Left ventricle myocardium inferior (tissue), 1 donor: ENCODE data around the gene CSMD2. TPM values are rescaled to one million over a fixed set of nuclear protein-coding genes. Genes with fewer than 3 reads are reported as not detected.

Experiments
- DNase-seq: peaks from one replicate; pipeline ENCODE4 v3.0.0-alpha.2; 2020
- H3K27ac ChIP-seq: fragments of 200-600 bp; replicated peaks from 2 replicates; pipeline ENCODE4 v1.8.0; 2021
- H3K27me3 ChIP-seq: fragments of 200-600 bp; 2 replicates; pipeline ENCODE4 v1.8.0; 2021; ENCODE audit warnings: low read depth
- H3K36me3 ChIP-seq: fragments of 200-600 bp; 2 replicates; pipeline ENCODE4 v1.8.0; 2021
- H3K4me1 ChIP-seq: fragments of 200-600 bp; 2 replicates; pipeline ENCODE4 v1.8.0; 2021
- H3K4me3 ChIP-seq: fragments of 200-600 bp; 2 replicates; pipeline ENCODE4 v1.8.0; 2021; ENCODE audit warnings: mild to moderate bottlenecking, moderate library complexity
- H3K9me3 ChIP-seq: fragments of 200-600 bp; replicated peaks from 2 replicates; pipeline ENCODE4 v1.8.0; 2021
- intact Hi-C: fragments of 100-400 bp; cut with micrococcal nuclease; formaldehyde crosslinking; loops from one replicate; pipeline ENCODE4 v1.11.0; 2022
- total RNA-seq: library from RNA; stranded (reverse); fragmentation: NEBNext Ultra II Directional; extraction: Animal tissue kit (Norgen Biotek cat#: 25700); gene quantifications from one replicate; pipeline ENCODE4 v1.2.1, GENCODE V29; 2021
- TF ChIP-seq, protein P1 (sequence below): fragments of 200-600 bp; IDR thresholded peaks from 2 replicates; pipeline ENCODE4 v1.8.0; 2021; ENCODE audit warnings: antibody characterized with exemption, mild to moderate bottlenecking, borderline replicate concordance
- donor health status: DM: no; HTN: yes; CAD: no; lungs with severe emphysema.

The CSMD2 gene
- total RNA-seq, 1 donor from 2014 or later, result 0.14 TPM

DNA sequence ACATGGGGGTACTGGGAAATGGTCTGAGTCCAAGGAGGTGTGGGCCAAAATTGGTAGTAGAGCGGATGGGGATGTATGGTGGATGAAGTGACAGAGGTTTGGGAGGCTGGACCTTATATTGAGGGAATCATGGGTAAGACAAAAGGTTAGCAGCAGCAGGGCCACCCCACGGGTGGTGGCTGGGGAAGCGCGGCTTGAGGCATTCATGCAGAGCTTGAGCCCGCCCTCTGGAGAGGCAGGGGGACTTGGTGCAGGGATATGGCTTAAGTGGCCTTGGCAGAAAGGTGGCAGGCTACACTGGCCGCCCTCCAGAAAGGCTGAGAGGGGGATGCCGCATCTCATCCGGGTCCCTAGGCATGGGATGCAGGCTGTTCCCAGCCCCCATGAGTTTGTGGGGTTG lies 269.6 kb downstream of the CSMD2 start:
- Histone ChIP-seq H3K36me3 (no peaks in the 10 kb centered on the region), H3K4me3 (no peak overlapping the region), H3K4me1 (peaks cover 8% of the 10 kb centered on the region), H3K27me3 (peaks cover 15% of the 10 kb centered on the region), H3K9me3 (no peaks in the 10 kb centered on the region), H3K27ac (no peak overlapping the region)
- intact Hi-C loops, result no loop called here
- TF ChIP-seq, protein P1, sequence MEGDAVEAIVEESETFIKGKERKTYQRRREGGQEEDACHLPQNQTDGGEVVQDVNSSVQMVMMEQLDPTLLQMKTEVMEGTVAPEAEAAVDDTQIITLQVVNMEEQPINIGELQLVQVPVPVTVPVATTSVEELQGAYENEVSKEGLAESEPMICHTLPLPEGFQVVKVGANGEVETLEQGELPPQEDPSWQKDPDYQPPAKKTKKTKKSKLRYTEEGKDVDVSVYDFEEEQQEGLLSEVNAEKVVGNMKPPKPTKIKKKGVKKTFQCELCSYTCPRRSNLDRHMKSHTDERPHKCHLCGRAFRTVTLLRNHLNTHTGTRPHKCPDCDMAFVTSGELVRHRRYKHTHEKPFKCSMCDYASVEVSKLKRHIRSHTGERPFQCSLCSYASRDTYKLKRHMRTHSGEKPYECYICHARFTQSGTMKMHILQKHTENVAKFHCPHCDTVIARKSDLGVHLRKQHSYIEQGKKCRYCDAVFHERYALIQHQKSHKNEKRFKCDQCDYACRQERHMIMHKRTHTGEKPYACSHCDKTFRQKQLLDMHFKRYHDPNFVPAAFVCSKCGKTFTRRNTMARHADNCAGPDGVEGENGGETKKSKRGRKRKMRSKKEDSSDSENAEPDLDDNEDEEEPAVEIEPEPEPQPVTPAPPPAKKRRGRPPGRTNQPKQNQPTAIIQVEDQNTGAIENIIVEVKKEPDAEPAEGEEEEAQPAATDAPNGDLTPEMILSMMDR, result no peak
- DNase-seq, result no peak

DNA sequence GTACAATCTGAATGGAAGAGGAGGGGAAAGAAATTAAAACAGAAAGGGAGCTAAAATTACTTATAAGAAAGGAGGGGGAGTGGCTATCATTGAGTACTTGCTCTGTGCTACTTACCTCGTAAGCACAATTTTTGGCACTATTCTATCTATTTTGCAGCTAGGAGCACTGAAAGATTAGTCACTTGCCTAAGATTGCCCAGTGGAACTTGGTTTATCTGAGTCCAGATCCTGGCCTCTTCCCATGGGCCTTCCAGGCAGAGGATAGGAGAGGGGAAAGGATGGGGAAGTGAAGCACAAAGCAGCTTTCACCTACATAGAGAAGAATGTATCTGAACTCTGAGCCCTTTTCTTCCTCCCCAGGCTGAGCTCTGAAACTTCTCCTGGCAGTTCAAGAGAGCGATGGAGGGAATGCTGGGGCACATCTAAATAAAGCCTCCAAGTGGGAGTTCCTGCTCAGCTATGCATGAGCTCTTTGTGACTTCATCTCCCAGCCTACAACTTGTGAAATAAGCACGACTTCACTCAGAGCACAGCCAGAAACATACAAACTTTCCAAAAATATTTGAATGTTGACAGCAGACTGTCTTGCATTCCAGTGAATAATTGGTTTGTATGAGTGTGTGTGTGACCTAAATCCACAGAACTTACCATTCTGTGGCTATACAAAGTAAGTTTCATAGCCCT lies 271.7 kb downstream of the CSMD2 start:
- no peaks in the 10 kb centered on the region for H3K9me3 ChIP-seq
- H3K4me1 ChIP-seq, result no peaks in the 10 kb centered on the region
- intact Hi-C loops, result no loop called here
- peaks cover 15% of the 10 kb centered on the region for H3K27me3 ChIP-seq
- no peak for DNase-seq
- TF ChIP-seq, protein P1, result no peak
- H3K4me3 ChIP-seq, result no peak overlapping the region
- no peaks in the 10 kb centered on the region for H3K36me3 ChIP-seq
- H3K27ac ChIP-seq, result peak overlapping the region; percentile 34

DNA sequence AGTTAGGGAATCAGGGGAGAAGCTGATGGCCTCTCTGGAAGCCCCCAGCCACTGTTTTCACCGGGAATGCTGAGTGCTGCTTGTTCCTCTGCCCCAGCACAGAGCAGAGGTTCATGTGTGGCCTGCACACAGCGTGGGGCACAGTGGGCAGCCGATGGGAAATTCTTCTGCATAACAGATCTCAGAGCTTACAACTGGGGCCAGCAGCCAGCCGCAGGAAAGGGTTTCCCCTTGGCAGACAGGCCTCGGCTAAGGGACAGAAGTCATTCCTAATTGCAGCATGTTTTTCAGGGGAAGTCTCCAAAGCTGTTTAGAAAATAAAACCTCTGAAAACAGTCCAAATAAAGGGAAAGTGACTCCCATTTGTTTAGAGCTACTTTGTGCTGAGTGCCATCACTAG lies 278.5 kb downstream of the CSMD2 start:
- TF ChIP-seq, protein P1, result no peak
- no peaks in the 10 kb centered on the region for H3K9me3 ChIP-seq
- H3K27ac ChIP-seq, result no peak overlapping the region
- H3K27me3 ChIP-seq, result peaks cover 28% of the 10 kb centered on the region
- no peak for DNase-seq
- intact Hi-C loops, result no loop called here
- no peak overlapping the region for H3K4me3 ChIP-seq
- no peaks in the 10 kb centered on the region for H3K36me3 ChIP-seq
- no peaks in the 10 kb centered on the region for H3K4me1 ChIP-seq

DNA sequence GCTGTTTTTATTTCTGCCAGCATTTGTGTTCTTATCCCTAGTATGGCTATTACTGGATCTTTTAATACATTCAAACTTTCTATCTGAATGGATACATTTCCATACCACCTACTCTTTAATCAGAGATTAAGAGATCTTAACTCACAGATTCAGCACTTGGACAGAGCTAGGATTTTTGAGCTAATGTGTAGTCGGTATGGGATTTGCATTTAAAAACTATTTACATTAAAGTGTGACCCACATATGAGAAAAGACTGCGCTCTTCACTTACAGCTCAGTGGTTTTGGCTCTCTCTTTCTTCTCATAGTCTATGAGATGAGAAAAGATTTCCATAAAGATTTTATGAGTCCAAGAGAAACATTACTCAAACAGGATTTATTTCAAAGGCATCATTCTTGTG lies 284.7 kb downstream of the CSMD2 start:
- DNase-seq, result no peak
- TF ChIP-seq, protein P1, result no peak
- H3K27ac ChIP-seq, result no peak overlapping the region
- no peak overlapping the region for H3K4me3 ChIP-seq
- intact Hi-C loops, result no loop called here
- H3K27me3 ChIP-seq, result peaks cover 62% of the 10 kb centered on the region
- no peaks in the 10 kb centered on the region for H3K36me3 ChIP-seq
- no peaks in the 10 kb centered on the region for H3K4me1 ChIP-seq
- H3K9me3 ChIP-seq, result no peaks in the 10 kb centered on the region

DNA sequence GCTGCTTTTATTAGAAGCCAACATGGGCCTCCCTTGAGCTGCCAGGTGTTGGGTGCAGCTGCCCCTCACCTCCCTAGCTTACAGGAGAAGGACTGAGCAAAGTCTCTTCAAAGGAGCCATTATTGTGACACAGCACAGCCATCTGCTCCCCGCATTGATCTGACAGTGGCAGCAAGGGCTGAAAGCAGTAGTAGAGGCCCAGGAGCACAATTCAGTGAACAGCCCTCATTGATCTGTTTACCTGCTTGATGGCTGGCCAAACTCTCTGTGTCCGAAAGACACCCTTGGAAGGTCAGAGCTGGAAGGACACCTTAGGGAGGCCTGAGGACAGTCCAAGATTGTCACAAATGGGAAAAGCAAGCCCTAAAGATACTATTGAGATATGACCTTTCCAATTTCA lies 286.6 kb downstream of the CSMD2 start:
- no peak for DNase-seq
- intact Hi-C loops, result no loop called here

More for the DNA sequence above, 286.6 kb downstream of the CSMD2 start:
- no peaks in the 10 kb centered on the region for H3K4me1 ChIP-seq
- H3K9me3 ChIP-seq, result no peaks in the 10 kb centered on the region
- H3K27me3 ChIP-seq, result peaks cover 56% of the 10 kb centered on the region
- no peak overlapping the region for H3K27ac ChIP-seq
- no peaks in the 10 kb centered on the region for H3K36me3 ChIP-seq
- H3K4me3 ChIP-seq, result no peak overlapping the region
- TF ChIP-seq, protein P1, result no peak
